ENCODE data around the gene INTS3. TPM values are rescaled to one million over a fixed set of nuclear protein-coding genes. Genes with fewer than 3 reads are reported as not detected.

Gene INTS3
- polyA plus RNA-seq, 3 donors = 103 to 160 (median 134) TPM

Other genes with a start within 250 kb of the INTS3 start
- gene S100A6, start 192.1 kb upstream of the INTS3 start, polyA plus RNA-seq (ENCODE audit: insufficient read length in 3 of 3) = 100 to 1,000 TPM; 208 to 240 (median 221) TPM
- gene S100A5, start 187.1 kb upstream of the INTS3 start, polyA plus RNA-seq (ENCODE audit: insufficient read length in 3 of 3) = 1 to 10 TPM; 1.1 to 1.4 (median 1.2) TPM
- gene S100A4, start 182.2 kb upstream of the INTS3 start, polyA plus RNA-seq (ENCODE audit: insufficient read length in 3 of 3) = 10 to 100 TPM; 31.7 to 34.9 (median 31.7) TPM
- gene S100A3, start 178.8 kb upstream of the INTS3 start, polyA plus RNA-seq (ENCODE audit: insufficient read length in 3 of 3) = under 1 TPM in 1 of 3 donors, not detected in 2; 0.19 TPM
- 1 to 10 TPM; 5.8 to 7.9 (median 6.8) TPM for gene S100A2, start 162.2 kb upstream of the INTS3 start, polyA plus RNA-seq (ENCODE audit: insufficient read length in 3 of 3)
- gene S100A16, start 114.9 kb upstream of the INTS3 start, polyA plus RNA-seq (ENCODE audit: insufficient read length in 3 of 3) = 100 to 1,000 TPM; 108 to 123 (median 116) TPM
- 10 to 100 TPM; 17.2 to 19.6 (median 18.9) TPM for gene S100A14, start 111.7 kb upstream of the INTS3 start, polyA plus RNA-seq (ENCODE audit: insufficient read length in 3 of 3)
- gene S100A13, start 100.5 kb upstream of the INTS3 start, polyA plus RNA-seq (ENCODE audit: insufficient read length in 3 of 3) = 100 to 1,000 TPM; 164 to 188 (median 168) TPM
- 10 to 100 TPM; 21.0 to 29.1 (median 26.7) TPM for gene S100A1, start 99.6 kb upstream of the INTS3 start, polyA plus RNA-seq (ENCODE audit: insufficient read length in 3 of 3)
- 100 to 1,000 TPM; 118 to 155 (median 145) TPM for gene CHTOP, start 94.0 kb upstream of the INTS3 start, polyA plus RNA-seq (ENCODE audit: insufficient read length in 3 of 3)
- 10 to 100 TPM; 55.1 to 57.5 (median 56.7) TPM for gene SNAPIN, start 69.3 kb upstream of the INTS3 start, polyA plus RNA-seq (ENCODE audit: insufficient read length in 3 of 3)
- gene ILF2, start 57.1 kb upstream of the INTS3 start, polyA plus RNA-seq (ENCODE audit: insufficient read length in 3 of 3) = 100 to 1,000 TPM; 263 to 318 (median 292) TPM
- gene NPR1, start 49.4 kb upstream of the INTS3 start, polyA plus RNA-seq (ENCODE audit: insufficient read length in 3 of 3) = 10 to 100 TPM; 72.5 to 77.7 (median 76.0) TPM
- 10 to 100 TPM; 36.4 to 44.4 (median 40.0) TPM for gene SLC27A3, start 47.4 kb downstream of the INTS3 start, polyA plus RNA-seq (ENCODE audit: insufficient read length in 3 of 3)
- gene GATAD2B, start 194.9 kb downstream of the INTS3 start, polyA plus RNA-seq (ENCODE audit: insufficient read length in 3 of 3) = 10 to 100 TPM; 25.5 to 38.5 (median 34.4) TPM
- 10 to 100 TPM; 36.8 to 50.1 (median 49.5) TPM for gene DENND4B, start 218.7 kb downstream of the INTS3 start, polyA plus RNA-seq (ENCODE audit: insufficient read length in 3 of 3)
- gene CRTC2, start 230.6 kb downstream of the INTS3 start, polyA plus RNA-seq (ENCODE audit: insufficient read length in 3 of 3) = 10 to 100 TPM; 40.9 to 57.5 (median 55.0) TPM
- gene SLC39A1, start 235.5 kb downstream of the INTS3 start, polyA plus RNA-seq (ENCODE audit: insufficient read length in 3 of 3) = 10 to 100 TPM; 86.3 to 94.0 (median 87.2) TPM
- 10 to 100 TPM; 32.1 to 43.2 (median 42.6) TPM for gene CREB3L4, start 239.9 kb downstream of the INTS3 start, polyA plus RNA-seq (ENCODE audit: insufficient read length in 3 of 3)
- 100 to 1,000 TPM; 103 to 125 (median 103) TPM for gene JTB, start 249.6 kb downstream of the INTS3 start, polyA plus RNA-seq (ENCODE audit: insufficient read length in 3 of 3)

Data from renal pelvis (tissue), 3 donors.